Karpas-422 (cell line): ENCODE data around the gene SPSB2. TPM values are rescaled to one million over a fixed set of nuclear protein-coding genes. Genes with fewer than 3 reads are reported as not detected.
"Not testable (repeated sequence)": the region's sequence is repeated elsewhere in the genome, so short reads cannot be mapped to it uniquely, and the experiment has no call there.

Experiments used
- DNase-seq: peaks from one replicate; pipeline ENCODE4 v3.0.0-alpha.2; 2015
- H2AFZ ChIP-seq: fragments of 200-600 bp; sonication (generic); 2 replicates; pipeline ENCODE4 v1.6.1; 2014; ENCODE audit warnings: antibody characterized with exemption, low read length, mixed read lengths
- H3K27ac ChIP-seq: fragments of 200-600 bp; sonication (generic); 2 replicates; pipeline ENCODE4 v1.5.1; 2014; ENCODE audit warnings: mild to moderate bottlenecking, low read length, moderate library complexity
- H3K27me3 ChIP-seq: fragments of 200-600 bp; sonication (generic); 2 replicates; pipeline ENCODE4 v1.6.1; 2014; ENCODE audit warnings: low read length, mixed read lengths
- H3K36me3 ChIP-seq: fragments of 200-600 bp; sonication (generic); 2 replicates; pipeline ENCODE4 v1.6.1; 2014; ENCODE audit warnings: low read length, mixed read lengths; ENCODE audit not compliant: insufficient read depth
- H3K4me1 ChIP-seq: fragments of 200-600 bp; sonication (generic); 2 replicates; pipeline ENCODE4 v1.6.1; 2014; ENCODE audit warnings: mild to moderate bottlenecking, low read length, mixed read lengths
- H3K4me2 ChIP-seq: fragments of 200-600 bp; sonication (generic); 2 replicates; pipeline ENCODE4 v1.6.1; 2014; ENCODE audit warnings: low read length, low read depth, mild to moderate bottlenecking; ENCODE audit not compliant: poor library complexity, severe bottlenecking
- H3K4me3 ChIP-seq: fragments of 200-600 bp; sonication (generic); 2 replicates; pipeline ENCODE4 v1.5.1; 2014; ENCODE audit warnings: mild to moderate bottlenecking, antibody characterized with exemption, low read length, mixed read lengths
- H3K79me2 ChIP-seq: fragments of 200-600 bp; sonication (generic); 2 replicates; pipeline ENCODE4 v1.6.1; 2014; ENCODE audit warnings: mild to moderate bottlenecking, low read length, mixed read lengths
- H3K9ac ChIP-seq: fragments of 200-600 bp; sonication (generic); 2 replicates; pipeline ENCODE4 v1.6.0; 2014; ENCODE audit warnings: low read length
- H3K9me2 ChIP-seq: fragments of 200-600 bp; sonication (generic), shearing (Covaris generic); replicated peaks from 2 replicates; pipeline ENCODE4 v1.6.0; 2014; ENCODE audit warnings: mild to moderate bottlenecking, low read length, moderate library complexity; ENCODE audit not compliant: insufficient read depth
- H3K9me3 ChIP-seq: fragments of 300-700, 200-600 bp; sonication (generic); 2 replicates; pipeline ENCODE4 v1.6.1; 2014; ENCODE audit warnings: low read length, mixed read lengths
- H4K20me1 ChIP-seq: fragments of 200-600 bp; sonication (generic); 2 replicates; pipeline ENCODE4 v1.6.1; 2014; ENCODE audit warnings: mild to moderate bottlenecking, antibody characterized with exemption, low read length, low read depth; ENCODE audit not compliant: insufficient read depth
- total RNA-seq: library from RNA; depleted of rRNA; stranded (reverse); fragments of >200 nt; shearing (Covaris generic); gene quantifications from 2 replicates; pipeline ENCODE4 v1.2.3, GENCODE V29; 2014; ENCODE audit warnings: low replicate concordance

Gene SPSB2
- total RNA-seq, 1 experiment from 2014 or later = 5.9 TPM

DNA sequence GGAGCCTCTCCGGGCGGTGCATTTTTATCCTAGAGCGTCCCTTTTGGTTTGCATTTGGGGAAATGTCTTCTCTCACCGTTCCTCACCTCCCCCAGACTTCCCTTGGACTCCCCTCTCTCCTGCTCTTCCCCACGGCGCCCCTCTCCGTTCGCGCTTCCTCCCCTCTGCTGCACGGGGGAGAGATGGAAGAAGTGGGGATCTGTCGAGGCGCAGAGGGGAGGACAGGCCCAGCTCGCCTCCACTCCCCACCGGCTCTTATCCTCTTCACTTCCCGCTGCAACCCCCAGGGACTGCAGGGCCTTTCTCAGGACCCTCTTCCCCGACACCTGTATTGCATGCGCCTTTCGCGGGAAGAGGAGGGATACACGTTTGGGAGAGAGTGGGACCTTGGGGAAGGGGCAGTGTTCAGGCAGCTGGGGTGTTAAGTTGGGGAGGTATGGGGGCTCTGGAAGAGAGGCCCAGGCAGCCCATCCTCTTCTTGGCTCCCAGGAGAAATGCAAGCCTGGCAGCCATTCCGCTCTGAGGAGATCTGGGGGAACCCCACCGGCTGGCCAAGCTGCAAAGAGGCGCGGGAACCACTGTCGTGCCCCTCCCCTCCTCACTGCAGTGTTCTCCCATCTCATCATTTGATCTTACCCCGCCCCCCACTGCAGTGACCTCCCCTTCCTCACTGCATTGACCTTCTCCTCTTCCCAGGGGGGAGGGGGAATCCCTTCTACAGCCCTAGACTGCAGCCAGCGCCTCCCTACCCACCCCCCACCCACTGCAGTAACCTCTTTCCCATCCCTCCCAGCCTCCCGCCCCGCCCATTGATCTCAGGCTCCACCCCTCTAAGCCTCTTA is 42.1 kb upstream of the SPSB2 start:
- peak overlapping the region; percentile 79 for H3K4me2 ChIP-seq
- H3K4me1 ChIP-seq = peaks cover 28% of the 10 kb centered on the region
- no peaks in the 10 kb centered on the region; the same call in 1 of the 2 replicates for H3K36me3 ChIP-seq
- DNase-seq = peak; percentile 50
- H3K9ac ChIP-seq = peak overlapping the region; percentile 75
- no peaks in the 10 kb centered on the region for H3K27me3 ChIP-seq
- 0 out of 2 replicates have a peak, but pooled peaks cover 5% of the 10 kb centered on the region for H3K79me2 ChIP-seq
- no peaks in the 10 kb centered on the region for H3K9me2 ChIP-seq
- peak overlapping the region; percentile 70; the same call in 1 of the 2 replicates for H2AFZ ChIP-seq
- peak overlapping the region; percentile 74 for H3K4me3 ChIP-seq
- H3K27ac ChIP-seq = 0 out of 2 replicates have a peak overlapping the region, but pooled peaks have one; percentile 10
- no peaks in the 10 kb centered on the region for H3K9me3 ChIP-seq
- no peaks in the 10 kb centered on the region for H4K20me1 ChIP-seq

DNA sequence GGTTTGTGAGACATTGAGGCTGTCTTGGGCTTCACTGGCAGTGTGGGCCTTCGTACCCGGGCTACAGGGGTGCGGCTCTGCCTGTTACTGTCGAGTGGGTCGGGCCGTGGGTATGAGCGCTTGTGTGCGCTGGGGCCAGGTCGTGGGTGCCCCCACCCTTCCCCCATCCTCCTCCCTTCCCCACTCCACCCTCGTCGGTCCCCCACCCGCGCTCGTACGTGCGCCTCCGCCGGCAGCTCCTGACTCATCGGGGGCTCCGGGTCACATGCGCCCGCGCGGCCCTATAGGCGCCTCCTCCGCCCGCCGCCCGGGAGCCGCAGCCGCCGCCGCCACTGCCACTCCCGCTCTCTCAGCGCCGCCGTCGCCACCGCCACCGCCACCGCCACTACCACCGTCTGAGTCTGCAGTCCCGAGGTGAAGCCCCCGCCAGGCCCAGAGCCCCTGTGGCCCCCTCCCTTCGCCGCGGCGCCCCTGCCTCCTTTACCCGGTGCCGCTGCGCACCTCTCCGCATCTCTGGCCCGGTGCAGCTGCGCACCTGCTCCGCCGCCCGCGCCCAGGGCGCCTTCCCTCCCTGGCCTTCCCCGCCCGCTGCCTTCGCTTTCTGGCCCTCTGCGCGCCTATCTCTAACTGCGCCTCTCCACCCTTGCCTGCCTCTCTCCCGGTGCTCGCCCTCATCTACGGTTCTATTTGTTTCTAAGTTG is 41.3 kb upstream of the SPSB2 start, which contains the start of gene ENO2:
ENO2 (plus strand) TSS at position 335 of the 701 bp plus-strand sequence. CDS start 1,253 bp downstream, outside the sequence.
- Histone ChIP-seq H3K27ac (0 out of 2 replicates have a peak within 1 kb of the TSS, but pooled peaks have one; percentile 10), H3K27me3 (no peaks in the 10 kb centered on the region), H3K9me2 (no peaks in the 10 kb centered on the region), H2AFZ (peak within 1 kb of the TSS; percentile 70; the same call in 1 of the 2 replicates), H3K36me3 (no peaks in the 10 kb centered on the region; the same call in 1 of the 2 replicates), H3K4me1 (peaks cover 23% of the 10 kb centered on the region), H3K4me2 (peak within 1 kb of the TSS; percentile 79), H3K9me3 (no peaks in the 10 kb centered on the region), H3K79me2 (0 out of 2 replicates have a peak, but pooled peaks cover 5% of the 10 kb centered on the region), H4K20me1 (no peaks in the 10 kb centered on the region), H3K9ac (peak within 1 kb of the TSS; percentile 75), H3K4me3 (peak within 1 kb of the TSS; percentile 74)
- DNase-seq = peak; percentile 82

DNA sequence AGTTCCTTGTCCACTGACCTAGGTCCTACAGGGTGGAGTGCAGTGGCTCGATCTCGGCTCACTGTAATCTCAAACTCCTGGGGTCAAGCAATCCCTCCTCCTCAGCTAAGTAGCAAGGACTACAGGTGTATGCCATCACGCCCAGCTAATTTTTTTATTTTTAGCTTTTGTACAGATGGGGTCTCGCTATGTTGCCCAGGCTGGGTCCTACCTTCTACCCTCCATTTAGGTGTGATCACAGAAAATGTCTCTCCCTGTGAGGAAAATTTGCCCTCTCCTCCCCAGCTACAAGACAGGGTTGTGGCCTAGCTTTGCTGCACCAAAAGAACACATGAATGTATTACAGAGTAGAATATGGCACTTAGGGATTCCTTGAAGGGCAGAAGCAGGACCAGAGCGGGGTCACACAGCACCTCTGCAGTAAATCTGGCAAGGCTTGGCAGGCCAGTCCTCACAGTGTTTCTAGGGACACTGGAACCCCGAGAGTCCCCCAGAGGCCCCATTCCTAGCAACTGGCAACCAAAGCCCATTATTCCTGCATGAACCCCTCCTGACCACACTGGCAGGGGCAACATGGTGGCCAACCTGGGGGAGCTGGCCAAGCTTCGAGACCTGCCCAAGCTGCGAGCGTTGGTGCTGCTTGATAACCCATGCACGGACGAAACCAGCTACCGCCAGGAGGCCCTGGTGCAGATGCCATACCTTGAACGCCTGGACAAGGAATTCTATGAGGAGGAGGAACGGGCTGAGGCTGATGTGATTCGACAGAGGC is 39.2 kb upstream of the SPSB2 start:
- Histone ChIP-seq H3K9ac (no peak overlapping the region), H3K4me3 (no peak overlapping the region), H3K4me2 (no peak overlapping the region), H3K9me3 (no peaks in the 10 kb centered on the region), H3K36me3 (no peaks in the 10 kb centered on the region; the same call in 1 of the 2 replicates), H2AFZ (no peak overlapping the region), H4K20me1 (no peaks in the 10 kb centered on the region), H3K27ac (no peak overlapping the region), H3K9me2 (no peaks in the 10 kb centered on the region), H3K79me2 (0 out of 2 replicates have a peak, but pooled peaks cover 5% of the 10 kb centered on the region), H3K4me1 (peaks cover 23% of the 10 kb centered on the region), H3K27me3 (no peaks in the 10 kb centered on the region)
- no peak for DNase-seq

DNA sequence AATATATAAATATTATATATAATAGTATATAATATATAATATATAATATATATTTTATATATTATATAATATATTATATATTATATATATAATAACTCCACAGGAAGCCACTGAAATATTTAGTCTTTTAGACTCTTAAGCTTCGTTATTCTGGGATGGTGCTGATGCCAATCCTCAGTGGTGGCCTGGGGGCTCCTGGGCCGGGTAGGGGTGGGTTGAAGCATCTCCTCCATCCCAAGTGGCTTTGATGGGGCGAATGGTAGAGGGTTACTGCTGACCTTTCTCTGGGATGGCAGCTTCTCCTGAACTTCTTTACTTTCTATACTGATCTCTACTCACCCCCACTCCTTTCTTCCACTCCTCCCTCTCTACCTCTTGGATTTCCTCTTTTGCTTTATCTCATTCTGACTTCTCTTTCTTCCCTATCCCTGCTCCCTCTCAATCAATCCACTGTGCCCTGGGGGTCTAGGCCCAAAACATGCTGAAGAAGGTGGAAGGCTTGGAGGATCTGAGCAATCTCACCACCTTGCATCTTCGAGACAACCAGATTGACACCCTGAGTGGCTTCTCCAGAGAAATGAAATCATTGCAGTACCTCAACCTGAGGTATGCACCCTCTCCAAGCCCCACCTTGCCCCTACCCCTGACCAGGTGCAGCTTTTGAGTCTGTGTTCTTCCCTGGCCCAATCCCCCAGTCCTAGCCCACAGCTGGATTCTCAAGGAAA is 36.5 kb upstream of the SPSB2 start:
- H3K9me2 ChIP-seq = no peaks in the 10 kb centered on the region
- no peak overlapping the region for H2AFZ ChIP-seq
- no peak for DNase-seq
- no peaks in the 10 kb centered on the region for H3K27me3 ChIP-seq
- H3K4me1 ChIP-seq = peaks cover 15% of the 10 kb centered on the region
- no peak overlapping the region for H3K27ac ChIP-seq
- no peaks in the 10 kb centered on the region for H4K20me1 ChIP-seq
- H3K79me2 ChIP-seq = no peaks in the 10 kb centered on the region
- no peak overlapping the region for H3K4me2 ChIP-seq
- H3K9me3 ChIP-seq = no peaks in the 10 kb centered on the region
- peak overlapping the region; percentile 26; the same call in 1 of the 2 replicates for H3K9ac ChIP-seq
- no peak overlapping the region for H3K4me3 ChIP-seq
- H3K36me3 ChIP-seq = no peaks in the 10 kb centered on the region

DNA sequence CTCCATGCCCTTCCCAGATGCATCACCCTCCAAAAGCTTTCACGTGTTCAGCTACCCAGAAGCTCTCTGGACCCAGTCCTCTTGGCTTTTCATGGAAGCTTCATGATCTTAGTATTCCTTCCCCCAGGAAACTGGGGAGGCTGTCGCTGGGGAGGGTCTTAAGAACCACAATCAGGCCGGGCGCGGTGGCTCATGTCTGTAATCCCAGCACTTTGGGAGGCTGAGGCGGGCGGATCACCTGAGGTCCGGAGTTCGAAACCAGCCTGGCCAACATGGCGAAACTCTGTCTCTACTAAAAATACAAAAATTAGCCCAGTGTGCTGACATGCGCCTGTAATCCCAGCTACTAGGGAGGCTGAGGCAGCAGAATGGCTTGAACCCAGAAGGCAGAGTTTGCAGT is 35.0 kb upstream of the SPSB2 start:
- not testable (repeated sequence) for H3K27ac ChIP-seq, DNase-seq, H2AFZ ChIP-seq, H3K9me3 ChIP-seq, H3K9me2 ChIP-seq, H3K27me3 ChIP-seq, H4K20me1 ChIP-seq, H3K79me2 ChIP-seq, H3K4me3 ChIP-seq, H3K4me2 ChIP-seq, H3K9ac ChIP-seq, H3K36me3 ChIP-seq
- peaks cover 20% of the 10 kb centered on the region for H3K4me1 ChIP-seq

DNA sequence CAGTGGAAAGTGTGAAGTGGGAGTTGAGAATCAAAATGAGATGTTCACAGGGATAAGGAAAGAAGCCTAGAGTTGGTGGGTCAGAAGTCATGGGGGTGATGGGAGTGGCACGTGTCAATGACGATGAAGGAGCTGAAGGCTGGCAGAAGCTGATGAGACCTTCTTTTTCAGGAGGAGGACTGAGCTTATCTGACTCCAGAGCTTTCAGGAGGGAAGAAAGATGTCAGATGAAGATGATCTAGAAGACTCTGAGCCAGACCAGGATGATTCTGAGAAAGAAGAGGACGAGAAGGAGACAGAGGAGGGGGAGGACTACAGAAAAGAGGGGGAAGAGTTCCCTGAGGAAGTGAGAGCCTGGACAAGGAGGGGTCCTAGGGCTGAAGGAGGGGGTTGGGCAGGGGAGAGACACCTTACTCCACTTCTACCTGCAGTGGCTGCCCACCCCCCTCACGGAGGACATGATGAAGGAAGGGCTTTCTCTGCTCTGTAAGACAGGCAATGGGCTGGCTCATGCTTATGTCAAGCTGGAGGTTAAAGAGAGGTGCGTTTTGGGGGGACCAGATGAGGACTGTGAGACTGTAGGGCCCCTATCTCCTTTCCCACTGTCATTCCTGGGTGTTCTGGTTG is 32.4 kb upstream of the SPSB2 start:
- peak overlapping the region; percentile 71 for H3K4me3 ChIP-seq
- H3K4me1 ChIP-seq = peaks cover 23% of the 10 kb centered on the region
- H4K20me1 ChIP-seq = no peaks in the 10 kb centered on the region
- no peak for DNase-seq
- peak overlapping the region; percentile 84 for H3K4me2 ChIP-seq
- H2AFZ ChIP-seq = no peak overlapping the region
- H3K9ac ChIP-seq = peak overlapping the region; percentile 79
- no peaks in the 10 kb centered on the region for H3K79me2 ChIP-seq
- no peak overlapping the region for H3K27ac ChIP-seq
- H3K27me3 ChIP-seq = no peaks in the 10 kb centered on the region
- H3K9me3 ChIP-seq = no peaks in the 10 kb centered on the region
- no peaks in the 10 kb centered on the region for H3K36me3 ChIP-seq
- H3K9me2 ChIP-seq = no peaks in the 10 kb centered on the region
